HG03280 (cell line): ENCODE measurements around the gene SHANK1.

Source experiments
- ATAC-seq: cut with Tn5 transposase; IDR thresholded peaks from one replicate; pipeline ENCODE4 v1.9.1; 2021; ENCODE audit warnings: mild to moderate bottlenecking, moderate library complexity; ENCODE audit not compliant: unreplicated experiment

SHANK1 gene

DNA sequence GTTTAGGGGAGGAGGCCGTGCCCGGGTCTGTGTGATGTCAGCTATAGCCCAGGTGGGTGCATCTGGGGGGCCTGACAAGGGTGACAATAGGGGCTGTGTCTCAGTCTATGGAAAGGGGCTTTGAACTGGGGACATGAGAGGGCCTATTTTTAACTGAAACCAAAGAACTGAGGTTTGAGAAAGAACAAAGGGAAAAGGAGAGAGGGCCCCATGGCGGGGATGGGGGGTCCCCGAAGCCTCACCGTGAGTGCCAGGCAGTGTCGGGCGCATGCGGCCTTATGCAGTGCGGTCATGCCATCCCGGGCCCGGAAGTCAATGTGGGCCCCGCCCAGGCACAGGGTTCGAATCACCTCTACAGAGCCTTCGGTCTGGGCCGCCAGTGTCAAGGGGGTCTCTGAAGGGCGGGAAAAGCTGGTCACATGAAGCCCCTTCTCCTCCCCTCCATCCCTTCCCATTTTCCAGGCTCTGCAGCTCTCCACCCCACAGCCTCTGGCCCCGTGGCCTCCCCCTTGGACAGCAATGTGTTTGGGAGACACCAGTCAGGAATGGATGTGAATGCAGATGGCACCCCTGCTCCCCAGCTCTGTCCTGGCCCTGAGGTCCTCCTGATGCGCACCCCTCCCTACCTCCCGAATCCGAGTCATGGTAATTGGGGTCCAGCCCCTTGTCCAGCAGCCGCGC, 5.9 kb downstream of the SHANK1 start:
- ATAC-seq: no peak

DNA sequence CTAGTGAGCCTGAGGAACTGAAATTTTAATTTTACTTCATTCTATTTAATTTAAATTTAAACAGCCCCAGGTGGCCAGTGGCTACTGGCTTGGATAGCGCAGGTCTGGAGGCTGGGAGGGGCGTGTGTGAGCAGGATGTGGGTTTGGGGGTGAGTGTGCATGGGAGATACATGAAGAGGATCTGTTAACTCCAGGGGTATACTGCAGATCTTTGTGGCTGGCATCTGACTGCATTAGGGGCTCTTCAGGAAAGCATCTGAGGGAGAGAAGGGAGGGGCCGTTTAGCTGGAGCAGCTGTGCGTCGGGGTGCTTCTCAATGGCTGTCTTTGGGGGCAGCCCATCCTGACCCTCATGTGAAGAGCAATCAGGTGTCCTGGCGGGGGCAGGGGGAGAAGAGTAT, 6.8 kb downstream of the SHANK1 start:
- no peak for ATAC-seq

DNA sequence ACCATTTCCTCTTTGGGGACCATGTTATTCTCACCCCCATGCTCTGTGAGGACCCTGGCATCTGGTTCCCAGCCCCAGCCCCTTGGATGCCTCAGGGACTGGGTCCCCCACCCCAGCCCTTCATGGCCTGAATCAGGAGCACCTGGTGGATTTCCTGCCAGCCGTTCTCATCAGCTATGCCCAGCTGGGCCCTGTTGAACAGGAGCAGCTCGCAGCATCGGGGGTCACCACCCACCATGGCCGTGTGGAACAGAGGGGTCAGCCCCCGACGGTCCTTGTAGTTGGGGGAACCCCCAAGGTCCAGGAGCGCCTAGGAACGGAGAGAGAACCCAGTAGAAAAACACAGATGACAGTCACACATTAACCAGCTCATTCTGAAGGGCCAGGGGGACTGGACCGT, 7.8 kb downstream of the SHANK1 start:
- no peak for ATAC-seq

DNA sequence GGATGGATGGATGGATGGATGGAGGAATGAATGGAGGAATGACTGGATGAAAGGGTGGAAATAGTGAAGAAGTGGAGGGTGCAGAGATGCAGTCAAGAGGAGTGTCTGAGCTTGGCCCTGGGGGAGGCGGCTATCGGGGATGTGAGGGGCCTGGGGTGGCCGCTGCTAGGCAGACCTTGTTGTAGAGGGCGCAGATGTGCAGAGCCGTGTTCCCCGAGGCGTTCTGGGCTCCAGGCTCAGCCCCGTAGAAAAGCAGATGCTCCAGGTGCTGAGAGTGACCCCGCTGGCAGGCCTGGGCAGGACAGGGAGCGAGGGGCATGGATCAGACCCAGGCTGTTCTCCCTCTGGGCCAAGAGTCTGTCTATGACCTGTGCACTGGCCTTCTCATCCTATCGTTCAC, 8.4 kb downstream of the SHANK1 start:
- ATAC-seq: no peak

DNA sequence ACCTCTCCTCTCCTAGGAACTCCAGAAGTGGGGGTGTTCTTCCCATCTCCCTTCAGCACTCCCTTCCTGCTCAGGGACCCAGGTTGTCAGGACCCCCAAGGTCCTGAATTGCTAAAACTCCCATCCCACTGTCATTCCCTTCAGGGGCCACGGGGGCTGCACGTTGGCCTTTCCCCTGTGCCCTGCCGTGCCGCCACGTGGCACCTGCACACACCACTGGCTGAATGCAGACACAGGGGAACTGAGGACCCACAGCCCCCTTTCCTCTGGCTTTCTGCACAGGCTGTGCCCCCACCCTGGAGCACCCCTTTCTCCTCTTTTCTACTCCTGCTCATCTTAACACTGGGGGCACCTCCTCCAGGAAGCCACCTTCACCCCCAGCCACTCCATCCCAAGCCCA, 9.0 kb downstream of the SHANK1 start:
- no peak for ATAC-seq

DNA sequence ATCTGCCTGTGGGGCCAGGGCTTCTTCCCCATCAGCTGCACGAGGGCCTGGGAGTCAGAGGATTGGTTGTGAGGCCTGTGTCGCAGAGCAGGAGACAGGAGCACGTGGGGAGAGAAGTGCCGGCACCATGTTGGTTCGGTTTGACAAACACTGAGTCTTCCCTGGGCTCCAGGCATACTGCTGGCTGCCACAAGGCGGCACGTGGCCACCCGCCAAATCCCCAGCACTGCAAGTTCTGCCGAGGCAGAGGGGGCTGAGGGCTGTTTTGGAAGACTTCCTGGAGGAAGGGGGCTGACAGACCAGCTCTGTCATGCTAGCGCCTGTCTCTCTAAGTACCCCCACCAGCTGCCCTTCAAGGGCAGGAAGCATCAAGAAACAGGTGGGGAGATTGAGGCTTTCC, 9.5 kb downstream of the SHANK1 start:
- ATAC-seq: no peak

DNA sequence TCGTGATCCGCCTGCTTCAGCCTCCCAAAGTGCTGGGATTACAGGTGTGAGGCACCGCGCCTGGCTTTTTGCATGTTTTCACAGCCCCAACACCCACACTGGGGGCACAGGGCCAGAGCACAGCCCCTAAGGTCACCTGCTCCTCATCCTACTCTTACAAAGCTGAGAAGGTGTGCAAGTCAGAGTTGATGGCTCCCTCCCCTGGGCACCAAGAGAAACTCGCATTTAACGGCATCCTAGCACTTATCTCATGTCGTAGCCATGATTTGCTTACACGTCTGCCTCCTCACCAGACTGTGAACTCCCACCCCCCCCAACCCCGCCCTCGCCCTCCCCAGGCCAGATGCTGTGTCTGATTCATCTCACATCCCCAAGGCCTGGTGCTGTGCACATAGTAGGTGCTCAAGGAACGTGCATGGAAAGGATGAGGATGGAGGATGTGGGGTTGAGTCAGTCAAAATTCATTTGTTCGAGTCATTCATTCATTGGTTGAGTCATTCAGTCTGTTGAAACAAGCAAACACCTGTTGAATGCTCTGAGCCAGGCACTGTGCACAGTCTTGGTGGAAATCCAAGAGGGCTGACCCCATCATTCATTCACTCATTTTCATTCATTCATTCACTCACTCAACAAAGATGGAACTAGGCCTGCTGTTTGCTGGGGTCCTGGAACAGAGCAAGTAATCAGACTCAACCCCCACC, 11.3 kb downstream of the SHANK1 start:
- no peak for ATAC-seq

DNA sequence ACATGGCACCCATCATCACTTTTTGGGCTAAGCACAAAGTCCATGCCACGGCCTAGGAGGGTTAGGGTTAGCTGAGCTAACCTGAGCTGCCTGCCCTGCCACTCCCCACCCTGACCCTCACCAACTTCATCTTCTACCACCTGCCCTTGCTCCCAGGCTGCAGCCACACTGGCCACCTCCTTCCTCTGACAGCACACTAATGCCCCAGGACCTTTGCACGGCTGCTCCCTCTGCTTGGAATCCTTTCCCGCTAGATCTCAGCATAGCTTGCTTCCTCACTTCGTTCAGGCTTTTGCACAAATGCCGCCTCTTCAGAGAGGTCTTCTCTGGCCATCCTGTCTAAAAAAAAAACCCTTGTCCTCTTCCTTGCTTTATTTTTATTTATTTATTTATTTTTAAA, 13.2 kb downstream of the SHANK1 start:
- no peak for ATAC-seq

DNA sequence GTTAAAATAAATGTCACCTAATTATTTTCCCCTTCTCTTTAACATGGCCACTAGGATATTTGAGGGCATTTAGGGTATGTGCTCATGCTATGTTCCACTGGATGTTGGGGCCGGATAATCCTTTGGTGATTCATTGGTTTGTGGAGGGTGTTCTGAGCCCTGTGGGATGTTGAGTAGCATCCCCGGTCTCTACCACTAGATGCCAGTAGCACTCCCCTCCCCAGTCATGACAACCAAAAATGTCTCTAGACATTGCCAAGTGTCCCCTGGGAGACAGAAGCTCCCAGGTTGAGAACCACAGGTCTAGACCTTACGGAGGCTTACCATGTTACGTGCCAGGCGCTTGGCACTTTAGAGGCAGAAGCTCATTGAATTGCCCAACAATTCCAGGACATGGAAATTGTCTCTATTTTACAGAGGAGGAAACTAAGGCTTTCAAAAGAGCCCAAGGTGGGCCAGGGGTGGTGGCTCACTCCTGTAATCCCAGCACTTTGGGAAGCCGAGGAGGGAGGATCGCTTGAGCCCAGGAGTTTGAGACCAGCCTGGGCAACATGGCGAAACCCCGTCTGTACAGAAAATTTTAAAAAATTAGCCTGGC, 14.1 kb downstream of the SHANK1 start:
- ATAC-seq: no peak

DNA sequence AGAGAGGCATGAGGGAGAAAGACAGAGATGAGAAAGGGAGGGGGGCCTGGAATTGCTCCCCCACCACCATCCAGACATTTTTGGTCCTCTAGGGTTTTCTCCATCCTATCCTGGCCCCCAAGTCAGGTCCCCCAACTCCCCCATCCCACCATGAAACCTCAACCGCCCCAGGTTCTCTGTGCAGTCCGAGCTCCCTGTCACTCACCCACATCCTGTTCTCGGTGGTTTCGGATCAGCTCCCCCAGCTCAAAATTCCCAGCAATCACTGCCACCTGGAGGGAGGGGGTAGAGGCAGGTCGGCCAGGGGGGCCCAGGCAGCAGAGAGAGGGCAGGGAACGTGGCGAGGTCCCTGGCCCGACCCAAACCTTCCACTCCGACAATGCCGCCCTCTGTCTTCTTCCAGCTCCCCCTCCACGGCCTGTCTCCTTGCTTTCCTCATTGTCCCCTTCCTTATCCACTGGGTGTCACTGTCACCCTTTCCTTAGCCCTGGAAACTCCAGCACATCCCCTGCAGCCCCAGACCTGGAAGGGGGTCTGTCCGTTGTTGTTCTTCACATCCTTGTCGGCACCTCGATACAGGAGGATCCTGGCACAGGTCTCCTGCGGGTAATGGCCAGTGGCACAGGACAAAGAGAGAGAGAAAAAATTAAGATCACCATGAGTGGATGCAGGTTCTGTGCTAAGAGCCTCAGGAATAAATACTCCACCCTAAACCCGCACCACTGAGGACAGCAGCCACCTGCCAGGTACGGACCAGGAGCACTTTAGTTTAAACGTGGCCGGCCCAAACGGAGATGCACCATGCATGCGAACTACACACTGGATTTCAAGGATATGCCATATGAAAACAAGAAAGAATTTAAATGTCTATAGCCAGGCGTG, 15.4 kb downstream of the SHANK1 start:
- no peak for ATAC-seq

DNA sequence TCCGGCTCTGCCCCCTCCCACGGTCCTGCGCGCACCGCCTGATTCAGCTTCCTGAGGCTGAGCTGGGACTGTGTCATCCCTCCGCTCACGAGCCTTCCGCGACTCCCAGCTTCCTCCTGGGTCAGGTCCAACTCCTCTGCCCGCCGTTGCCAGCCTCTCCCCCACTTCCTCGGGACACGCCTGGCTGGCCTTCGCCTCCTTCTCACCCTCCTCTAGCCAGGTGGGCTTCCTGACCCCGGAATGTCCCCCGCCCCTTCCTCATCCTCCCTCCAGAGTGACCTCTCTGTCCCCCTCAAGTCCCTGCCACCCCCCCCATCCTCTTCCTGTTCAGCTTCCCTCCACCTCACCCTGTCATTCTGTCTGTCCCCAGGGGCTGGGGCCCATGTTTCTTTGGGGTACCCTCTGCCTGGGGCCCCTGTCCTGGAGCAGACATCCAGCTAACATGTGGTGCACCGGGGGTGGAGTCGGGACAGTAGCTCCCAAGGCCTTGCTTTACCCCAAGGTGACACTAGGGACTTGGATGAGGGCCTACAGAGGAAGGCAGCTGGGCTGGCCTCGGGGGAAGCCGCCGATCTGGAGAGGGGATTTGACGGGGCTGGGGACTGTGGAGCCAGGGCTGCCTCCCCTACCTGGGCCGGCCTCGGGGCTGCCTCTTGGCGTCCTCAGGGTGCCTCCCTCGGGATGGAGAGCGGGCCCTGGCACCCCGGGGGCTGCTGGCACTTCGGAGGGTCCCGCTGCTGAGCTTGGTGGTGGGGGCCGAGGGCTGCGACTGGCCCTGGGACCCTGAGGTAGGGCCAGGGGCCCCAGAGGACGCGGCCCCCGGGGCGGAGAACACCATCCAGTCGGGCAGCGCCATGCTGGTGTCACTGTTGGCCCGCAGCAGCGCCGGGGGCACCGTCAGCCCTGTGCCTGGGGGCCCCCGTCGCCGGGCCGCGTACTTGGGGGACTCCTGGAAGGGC, 16.5 kb downstream of the SHANK1 start:
- no peak for ATAC-seq

DNA sequence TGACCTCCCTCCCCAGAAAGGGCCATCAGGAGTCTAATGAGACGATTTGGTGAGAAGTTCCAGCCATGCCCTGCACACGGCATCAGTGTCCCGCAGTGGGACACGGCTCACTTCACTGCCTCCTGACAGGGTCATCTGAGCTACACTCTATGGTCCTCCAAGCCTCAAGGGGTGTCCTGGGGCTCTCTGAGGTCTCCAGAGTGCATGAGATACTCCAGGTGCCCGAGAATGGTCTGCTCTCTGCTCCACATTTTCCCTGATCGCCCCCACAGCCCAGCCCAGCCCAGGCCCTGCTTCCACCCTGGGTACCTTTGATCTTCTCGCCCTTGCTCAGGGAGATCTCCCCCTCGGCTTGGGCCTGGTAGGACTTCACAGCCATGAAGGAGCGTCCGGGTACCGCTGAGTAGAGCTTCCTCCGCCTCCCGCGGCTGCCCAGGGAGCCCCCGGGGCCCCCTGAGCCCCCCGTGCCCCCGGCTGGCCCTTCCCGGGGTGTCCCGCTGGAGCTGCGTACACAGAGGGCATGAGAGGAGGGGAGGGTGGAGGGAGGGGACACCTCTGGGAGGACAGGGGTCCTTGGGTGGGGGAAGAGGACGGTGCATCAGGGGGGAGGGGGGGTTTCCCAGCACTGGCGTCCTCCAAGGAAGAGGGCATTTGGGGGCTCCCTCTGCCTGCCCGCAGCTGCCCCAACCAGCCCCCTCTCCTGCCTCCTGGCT, 17.3 kb downstream of the SHANK1 start:
- ATAC-seq: no peak

DNA sequence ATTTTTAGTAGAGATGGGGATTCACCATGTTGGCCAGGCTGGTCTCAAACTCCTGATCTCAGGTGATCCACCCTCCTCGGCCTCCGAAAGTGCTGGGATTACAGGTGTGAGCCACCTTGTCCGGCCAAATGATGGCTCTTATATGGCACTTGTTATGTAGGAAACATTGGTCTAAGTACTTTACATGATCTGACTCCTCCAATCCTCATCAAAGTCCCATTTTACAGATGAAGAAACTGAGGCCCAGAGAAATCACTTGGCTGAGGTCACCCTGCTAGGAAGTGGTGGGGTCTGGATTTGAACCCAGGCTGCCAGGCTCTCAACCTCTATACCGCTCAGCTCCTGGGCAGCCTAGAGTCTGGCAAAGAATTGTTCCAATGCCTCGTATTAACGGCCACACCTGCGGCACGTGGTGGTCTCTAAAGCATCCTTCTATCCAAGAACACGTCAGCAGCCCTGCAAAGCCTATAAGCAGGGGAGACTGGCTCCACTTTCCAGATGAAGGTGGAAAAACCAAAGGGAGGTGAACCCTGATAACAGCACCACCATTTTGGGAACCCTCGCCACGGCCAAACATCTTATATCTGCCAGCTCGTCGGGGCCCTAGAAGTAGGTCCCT, 18.1 kb downstream of the SHANK1 start:
- ATAC-seq: no peak

DNA sequence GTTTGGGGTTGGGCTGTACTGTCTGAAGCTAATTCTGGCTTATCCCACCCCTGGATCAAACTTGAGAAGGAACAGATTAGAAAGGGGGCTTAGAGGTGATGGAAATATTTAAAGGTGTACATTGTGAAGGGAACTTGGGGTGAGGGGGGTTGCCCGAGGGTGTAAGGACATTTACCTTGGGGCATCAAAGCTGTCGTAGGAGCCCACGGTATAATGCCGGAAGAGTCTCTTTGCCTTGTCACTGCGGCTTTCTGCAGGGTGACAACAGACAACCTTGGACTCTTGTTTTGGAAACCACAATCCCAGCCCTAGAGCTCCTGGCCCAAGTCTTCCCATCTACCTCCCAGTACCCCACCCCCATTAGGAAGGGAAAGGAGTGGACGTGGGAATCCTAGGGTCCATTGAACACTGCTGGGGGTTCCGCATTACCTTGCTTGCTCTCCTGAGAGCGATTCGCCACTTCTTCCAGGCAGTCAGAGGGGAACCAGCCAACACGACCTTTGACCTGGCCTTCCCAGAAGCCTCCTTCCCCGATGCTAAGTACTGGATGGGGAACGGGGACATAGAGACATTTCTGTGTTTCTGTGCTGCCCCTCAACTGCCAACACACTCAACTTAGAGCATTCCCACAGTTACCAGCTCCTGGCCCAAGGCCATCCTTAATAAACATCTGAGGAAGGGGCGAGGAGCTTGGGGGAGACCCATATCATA, 22.0 kb downstream of the SHANK1 start:
- ATAC-seq: no peak

DNA sequence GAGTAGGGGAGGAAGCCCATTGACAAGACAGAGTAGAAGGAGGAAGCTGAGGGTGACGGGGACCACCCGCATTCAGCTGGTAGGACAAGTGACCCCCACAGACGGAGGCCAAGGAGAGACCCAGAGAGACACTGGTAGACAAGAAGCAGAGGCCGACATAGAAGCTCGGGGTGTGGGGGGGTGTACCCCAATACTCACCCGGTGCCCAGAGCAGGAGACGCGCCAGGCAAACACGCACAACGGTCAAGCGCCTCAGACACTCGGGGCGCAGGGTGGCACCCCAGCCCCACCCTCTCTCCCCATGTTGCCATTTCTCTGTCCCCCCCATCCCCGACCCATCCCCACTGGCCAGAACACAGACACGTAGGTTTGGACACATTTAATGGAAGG, 23.5 kb downstream of the SHANK1 start:
- no peak for ATAC-seq

DNA sequence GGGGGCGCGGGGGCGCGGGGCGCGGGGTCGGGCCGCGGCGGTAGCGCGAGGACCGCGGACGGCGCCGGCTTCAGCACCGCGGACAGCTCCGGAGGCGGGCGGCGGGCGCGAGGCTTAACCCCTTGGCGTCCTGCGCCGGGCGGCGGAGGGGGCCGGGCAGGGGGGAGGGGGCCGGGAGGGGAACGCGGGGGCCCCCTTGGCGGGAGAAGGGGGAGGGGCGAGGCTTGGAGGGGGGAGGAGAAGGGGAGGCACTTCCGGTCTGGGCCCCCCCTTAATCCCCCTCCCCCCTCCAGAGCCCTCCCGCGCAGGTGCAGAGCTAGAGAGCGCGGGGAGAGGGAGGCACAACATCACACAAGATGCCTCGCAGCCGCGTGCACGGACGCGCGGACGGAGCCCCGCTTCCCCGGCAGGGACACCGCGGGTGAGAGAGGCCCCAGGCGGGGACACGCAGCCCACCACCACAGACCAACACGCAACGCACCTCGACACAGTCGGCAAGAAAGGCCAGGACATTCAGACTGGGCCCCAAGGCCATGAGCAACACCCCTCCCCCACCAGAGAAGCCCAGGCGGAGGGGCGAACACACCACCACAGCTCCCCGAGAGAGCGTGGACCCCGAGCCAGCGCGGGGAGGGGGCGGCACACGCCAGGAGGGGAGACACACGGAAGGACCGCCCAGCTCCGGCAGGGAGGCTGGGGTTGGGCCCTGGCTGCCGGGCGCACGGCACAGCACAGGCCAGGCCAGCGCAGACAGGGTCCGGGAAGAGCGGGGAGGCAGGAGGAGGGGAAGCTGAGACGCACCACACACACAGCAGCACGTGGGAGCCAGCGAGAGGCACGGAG, 24.1 kb downstream of the SHANK1 start:
- no peak for ATAC-seq

DNA sequence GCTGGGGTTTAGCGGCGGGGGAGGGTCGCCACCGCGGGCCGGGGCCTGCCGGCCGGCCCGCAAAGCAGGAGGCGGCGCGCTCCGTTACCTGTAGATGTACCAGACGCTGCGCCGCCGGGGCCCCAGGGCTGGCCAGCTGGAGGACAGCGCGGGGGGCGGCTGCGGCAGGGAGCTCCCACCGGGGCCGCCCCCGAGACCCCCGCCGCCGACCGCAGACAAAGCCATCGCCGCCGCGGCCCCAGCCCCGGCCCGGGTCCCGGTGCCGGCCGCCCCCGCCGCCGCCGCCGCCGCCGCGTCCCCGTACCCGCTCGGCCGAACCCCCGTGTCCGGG, 24.8 kb downstream of the SHANK1 start:
- ATAC-seq: no peak
